ENCODE results near the gene TMEM258. TPM values are rescaled to one million over a fixed set of nuclear protein-coding genes. Genes with fewer than 3 reads are reported as not detected.

Gene TMEM258
- total RNA-seq, 1 donor from 2014 or later: 61.3 TPM

- no peak overlapping the region for H3K4me3 ChIP-seq (ENCODE audit: low read depth, low read length)
- no peak for FAIRE-seq
- DNase-seq (ENCODE audit: low read depth): no peak
- H3K36me3 ChIP-seq (ENCODE audit: control insufficient read depth, insufficient read depth, low read length): no peaks in the 10 kb centered on the region
- TF ChIP-seq CTCF (IDR thresholded peaks at IDR 0.05; ENCODE audit: insufficient read depth, low read length, severe bottlenecking): no peak
- H3K27me3 ChIP-seq (ENCODE audit: control insufficient read depth, insufficient read depth, low read length): no peaks in the 10 kb centered on the region
Measured at GRCh38 chr11:61771985-61772455, 20.4 kb downstream of the TMEM258 start.

- no peak for FAIRE-seq
- TF ChIP-seq CTCF (IDR thresholded peaks at IDR 0.05; ENCODE audit: insufficient read depth, low read length, severe bottlenecking): no peak
- no peak for DNase-seq (ENCODE audit: low read depth)
- H3K36me3 ChIP-seq (ENCODE audit: control insufficient read depth, insufficient read depth, low read length): no peaks in the 10 kb centered on the region
- no peak overlapping the region for H3K4me3 ChIP-seq (ENCODE audit: low read depth, low read length)
- H3K27me3 ChIP-seq (ENCODE audit: control insufficient read depth, insufficient read depth, low read length): no peaks in the 10 kb centered on the region
Measured at GRCh38 chr11:61771195-61771894, 21.1 kb downstream of the TMEM258 start.

GRCh38 chr11:61769946-61770683, 22.3 kb downstream of the TMEM258 start:
- Histone ChIP-seq H3K4me3 (ENCODE audit: low read depth, low read length) (no peak overlapping the region), H3K27me3 (ENCODE audit: control insufficient read depth, insufficient read depth, low read length) (no peaks in the 10 kb centered on the region)
- FAIRE-seq: no peak

GRCh38 chr11:61769169-61769920, 23.1 kb downstream of the TMEM258 start:
- FAIRE-seq (no peak), DNase-seq (ENCODE audit: low read depth) (no peak)
- no peak overlapping the region for H3K4me3 ChIP-seq (ENCODE audit: low read depth, low read length)
- H3K36me3 ChIP-seq (ENCODE audit: control insufficient read depth, insufficient read depth, low read length): no peaks in the 10 kb centered on the region
- TF ChIP-seq CTCF (IDR thresholded peaks at IDR 0.05; ENCODE audit: insufficient read depth, low read length, severe bottlenecking): no peak
- no peaks in the 10 kb centered on the region for H3K27me3 ChIP-seq (ENCODE audit: control insufficient read depth, insufficient read depth, low read length)

More at GRCh38 chr11:61769946-61770683, 22.3 kb downstream of the TMEM258 start:
- H3K36me3 ChIP-seq (ENCODE audit: control insufficient read depth, insufficient read depth, low read length): no peaks in the 10 kb centered on the region
- TF ChIP-seq CTCF (IDR thresholded peaks at IDR 0.05; ENCODE audit: insufficient read depth, low read length, severe bottlenecking): no peak
- DNase-seq (ENCODE audit: low read depth): no peak

DNA sequence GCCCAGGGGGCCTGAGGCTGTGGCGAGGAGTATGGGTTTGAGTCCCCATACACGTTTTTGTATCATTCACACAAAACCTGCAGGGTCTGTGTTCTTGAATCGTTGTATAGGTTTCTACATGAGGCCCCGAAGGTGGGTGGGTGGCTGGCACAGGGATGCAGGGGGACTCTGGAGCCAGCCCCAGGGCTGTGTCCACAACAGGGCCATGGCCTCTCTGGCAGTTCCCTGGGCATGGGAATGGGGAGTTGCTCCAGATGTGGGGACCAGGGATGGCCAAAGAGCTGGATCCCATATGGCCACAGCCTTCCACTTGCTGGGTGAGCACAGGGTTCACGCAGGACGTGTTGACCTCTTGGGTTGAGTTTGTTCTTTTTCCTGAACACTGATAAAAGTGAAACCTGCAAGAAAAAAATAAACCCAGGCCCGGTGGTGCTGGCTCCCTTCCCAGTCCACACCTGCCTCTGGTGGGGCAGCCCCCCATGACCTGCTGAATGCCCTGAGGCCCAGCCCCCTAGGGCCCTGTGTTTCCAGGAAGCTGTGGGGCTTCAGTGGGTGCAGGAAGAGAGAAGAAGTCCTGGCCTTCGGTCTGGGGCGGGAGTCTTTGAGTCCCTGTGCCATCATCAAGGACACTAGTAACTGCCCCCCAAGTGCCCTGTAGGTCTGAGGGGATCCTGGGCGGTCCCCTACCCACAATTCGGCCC, 23.9 kb downstream of the TMEM258 start:
- Histone ChIP-seq H3K36me3 (ENCODE audit: control insufficient read depth, insufficient read depth, low read length) (no peaks in the 10 kb centered on the region), H3K4me3 (ENCODE audit: low read depth, low read length) (no peak overlapping the region), H3K27me3 (ENCODE audit: control insufficient read depth, insufficient read depth, low read length) (no peaks in the 10 kb centered on the region)
- DNase-seq (ENCODE audit: low read depth): no peak
- FAIRE-seq: no peak
- TF ChIP-seq CTCF (IDR thresholded peaks at IDR 0.05; ENCODE audit: insufficient read depth, low read length, severe bottlenecking): no peak

All from bronchial epithelial cell (primary cell).